ENCODE data around the gene EIF4A2.
"Not testable (repeated sequence)": the region's sequence is repeated elsewhere in the genome, so short reads cannot be mapped to it uniquely, and the experiment has no call there.

The EIF4A2 gene

DNA sequence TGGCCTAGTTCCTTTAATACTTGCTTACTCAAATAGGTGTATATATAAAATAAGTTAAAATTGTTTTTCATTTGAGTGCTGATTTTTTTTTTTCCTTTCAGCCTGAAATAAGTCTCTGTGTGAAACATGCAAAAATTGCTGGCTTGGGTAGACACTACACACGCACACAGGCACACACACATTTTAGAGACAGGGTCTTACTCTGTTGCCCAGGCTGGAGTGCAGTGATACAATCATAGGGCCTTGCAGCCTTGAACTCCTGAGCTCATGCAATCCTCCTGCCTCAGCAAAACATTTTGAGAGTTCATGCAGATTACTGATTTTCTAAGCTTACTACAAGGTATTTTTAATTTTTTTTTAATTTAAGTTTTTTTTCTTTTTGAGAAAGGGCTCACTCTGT is 35.6 kb downstream of the EIF4A2 start:
- DNase-seq (ENCODE audit: low read depth) = no peak

DNA sequence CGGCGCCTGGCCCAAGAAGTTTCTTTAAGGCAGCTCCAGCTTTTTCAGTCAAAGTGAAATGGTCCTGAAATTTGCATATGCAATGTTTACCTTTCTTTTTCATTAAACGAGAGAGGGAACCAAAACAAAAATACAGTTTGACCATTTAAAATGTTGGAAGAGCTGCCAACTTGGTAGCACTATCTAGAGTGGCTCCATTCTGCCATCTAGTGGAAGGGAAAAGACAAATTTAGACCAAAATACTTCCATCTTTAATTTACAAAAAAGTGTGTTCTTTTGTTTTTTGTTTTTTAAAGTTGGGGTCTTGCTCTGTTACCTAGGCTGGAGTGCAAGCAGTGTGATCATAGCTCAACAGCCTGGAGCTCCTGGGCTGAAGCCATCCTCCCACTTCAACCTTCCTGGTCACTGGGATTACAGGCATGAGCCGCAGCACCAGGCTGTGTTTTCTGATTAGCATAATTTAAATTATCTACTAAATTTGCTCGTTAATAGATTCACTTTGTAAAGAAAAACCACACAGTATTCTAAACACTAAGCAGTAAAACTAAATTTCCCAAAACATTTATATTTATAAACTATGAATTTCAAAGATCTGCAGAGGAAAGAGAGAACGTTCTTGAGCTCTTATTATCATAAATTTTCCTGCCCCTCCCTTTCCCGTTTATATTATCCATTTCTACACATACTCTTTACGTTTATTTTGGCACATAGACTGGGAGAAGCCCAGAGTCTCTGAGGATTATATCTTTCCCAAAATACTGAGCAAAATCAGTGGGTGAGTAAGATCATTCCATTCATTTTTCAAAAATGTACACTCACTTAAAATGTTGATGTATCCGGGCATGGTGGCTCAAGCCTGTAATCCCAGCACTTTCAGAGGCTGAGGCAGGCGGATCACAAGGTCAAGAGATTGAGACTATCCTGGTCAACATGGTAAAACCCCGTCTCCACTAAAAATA is 38.3 kb downstream of the EIF4A2 start:
- DNase-seq (ENCODE audit: low read depth) = peak; percentile 42

DNA sequence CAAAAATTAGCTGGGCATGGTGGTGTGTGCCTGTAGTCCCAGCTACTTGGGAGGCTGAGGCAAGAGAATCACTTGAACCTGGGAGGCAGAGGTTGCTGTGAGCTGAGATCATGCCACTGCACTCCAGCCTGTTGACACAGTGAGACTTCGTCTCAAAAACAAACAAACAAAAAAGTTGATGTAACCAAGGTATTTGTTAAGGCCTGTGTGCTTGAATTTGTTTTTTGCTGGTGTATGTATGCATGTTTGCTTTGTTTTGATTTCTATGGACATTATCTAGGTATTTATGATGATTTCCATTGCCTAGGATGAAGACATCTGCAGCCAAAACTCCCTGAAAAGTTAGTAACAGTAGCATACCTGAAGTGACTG is 39.0 kb downstream of the EIF4A2 start:
- DNase-seq (ENCODE audit: low read depth) = not testable (repeated sequence)

DNA sequence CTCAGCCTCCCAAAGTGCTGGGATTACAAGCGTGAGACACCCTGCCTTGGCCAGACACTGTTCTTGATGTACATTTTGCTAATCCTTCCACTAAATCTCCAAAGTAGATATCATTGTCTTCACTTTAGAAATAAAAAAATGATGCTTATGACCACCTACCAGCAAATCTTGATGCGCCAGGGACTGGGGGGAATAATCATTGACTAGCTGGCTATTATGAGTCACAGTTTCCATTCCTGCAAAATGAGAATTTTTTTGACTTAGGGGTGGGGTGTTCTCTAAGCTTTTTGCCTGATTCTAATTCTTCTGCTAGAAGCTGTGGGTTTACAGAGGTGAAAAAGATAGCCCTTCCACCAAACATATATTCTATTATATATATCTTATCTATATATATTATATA is 40.0 kb downstream of the EIF4A2 start:
- no peak for DNase-seq (ENCODE audit: low read depth)

DNA sequence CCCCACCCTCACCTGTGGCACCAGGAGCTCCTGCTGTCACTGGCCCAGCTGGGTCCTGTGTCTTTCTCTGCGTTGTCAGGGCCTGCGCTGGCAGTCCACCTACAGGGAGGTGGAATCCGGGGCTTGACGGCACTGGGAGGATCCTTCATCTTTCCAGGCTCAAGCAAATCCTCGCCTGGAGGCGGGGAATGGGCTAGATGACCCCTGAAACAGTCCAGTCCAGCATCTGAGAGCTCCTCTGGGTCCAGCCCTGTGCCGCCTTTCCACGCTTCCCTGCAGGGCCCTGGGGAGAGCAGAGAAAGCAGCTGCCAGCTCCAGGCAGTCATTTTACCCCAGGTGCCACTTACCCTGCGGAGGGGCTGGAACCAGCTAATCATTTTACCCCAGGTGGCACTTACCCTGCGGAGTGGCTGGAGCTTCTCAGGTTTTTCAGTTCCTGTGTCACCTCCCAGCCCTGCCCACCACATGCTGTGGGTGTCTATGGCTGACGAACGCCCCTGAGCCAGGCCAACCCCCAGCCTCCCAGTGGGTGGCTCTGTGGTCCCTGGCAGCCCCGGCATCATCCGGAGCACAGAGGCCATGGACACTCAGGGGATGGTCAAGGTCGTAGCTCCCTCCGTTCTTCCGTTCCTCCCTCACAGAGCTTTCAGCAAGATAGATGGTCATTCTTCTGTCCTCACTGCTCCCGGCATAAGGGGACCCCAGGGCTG is 41.2 kb downstream of the EIF4A2 start:
- DNase-seq (ENCODE audit: low read depth) = no peak

DNA sequence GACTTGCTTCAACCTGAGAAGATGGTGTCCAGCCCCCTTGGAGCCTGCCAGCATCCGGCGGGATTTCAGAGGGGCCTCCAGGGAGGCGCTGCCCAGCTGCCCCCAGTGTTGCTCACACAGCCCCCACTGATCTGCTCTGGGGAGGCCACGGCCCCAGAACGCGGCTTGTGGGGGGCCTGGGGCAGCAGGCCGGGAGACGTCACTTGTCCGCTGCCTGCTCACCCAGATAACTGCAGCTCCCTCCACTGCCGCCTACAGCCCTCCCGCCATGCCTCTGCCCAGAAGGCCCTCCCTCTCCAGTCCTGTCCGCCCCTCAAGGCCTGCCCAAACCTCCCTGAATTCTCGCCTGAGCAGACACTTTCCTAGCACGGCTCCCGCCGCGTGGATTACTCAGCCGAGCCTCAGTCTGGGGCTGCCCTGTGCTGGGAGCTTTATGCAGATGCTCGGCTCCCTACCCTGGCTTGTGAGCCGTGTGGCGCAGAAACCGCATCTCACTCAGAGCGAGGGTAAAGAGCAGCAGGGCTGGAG is 42.0 kb downstream of the EIF4A2 start:
- peak; percentile 52 for DNase-seq (ENCODE audit: low read depth)

DNA sequence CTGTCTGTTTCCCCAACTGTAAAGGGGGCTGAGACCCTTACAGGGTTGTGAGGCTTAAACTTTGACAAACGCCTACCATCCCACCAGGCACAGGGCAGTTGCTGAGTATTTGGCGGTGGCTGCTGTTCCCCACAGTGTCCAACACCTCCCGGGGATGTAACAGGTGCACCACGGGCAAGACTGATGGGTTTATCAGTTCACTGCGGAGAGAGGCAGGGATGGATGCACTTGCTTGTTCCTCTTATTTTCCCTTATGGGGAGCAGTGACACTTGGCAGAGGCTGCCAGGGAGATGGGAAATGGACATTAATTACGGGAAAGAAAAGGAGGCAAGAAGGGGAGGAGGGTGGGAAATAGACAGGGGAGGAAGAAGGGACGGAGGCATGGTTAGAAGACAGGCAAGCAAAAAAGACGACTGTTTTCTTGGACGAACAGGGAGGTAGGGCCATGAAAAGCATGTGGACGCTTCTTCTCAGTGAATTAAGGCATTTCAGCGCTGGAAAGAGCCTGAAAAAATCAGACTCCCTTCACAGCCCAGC is 42.6 kb downstream of the EIF4A2 start:
- DNase-seq (ENCODE audit: low read depth) = no peak

DNA sequence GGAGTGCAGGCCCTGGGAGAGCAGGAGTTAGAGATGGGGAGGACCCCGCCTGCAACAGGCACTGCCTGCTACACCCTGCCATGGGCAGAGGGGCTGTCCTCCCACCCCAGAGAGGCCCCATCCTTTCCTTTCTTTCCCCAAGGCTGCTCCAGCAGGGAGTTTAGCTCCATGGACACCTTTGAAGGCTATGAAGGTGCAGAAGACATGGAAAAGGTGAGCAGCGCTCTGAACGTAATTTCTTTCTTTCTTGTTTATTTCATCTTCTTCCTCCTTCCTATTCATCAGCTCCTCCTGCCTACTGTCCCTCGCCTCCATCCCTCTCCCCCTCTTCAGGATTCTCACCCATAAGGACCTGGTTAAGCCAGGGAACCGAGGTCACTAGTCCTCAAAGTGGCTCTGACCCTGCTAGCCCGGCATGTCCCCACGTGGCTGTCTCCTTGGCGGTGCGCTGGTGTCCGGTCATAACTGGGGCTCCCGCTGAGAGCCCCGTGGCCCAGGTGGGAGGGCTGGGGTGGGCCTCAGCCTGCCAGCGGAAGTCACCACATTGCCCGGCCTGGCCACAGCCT is 43.1 kb downstream of the EIF4A2 start:
- no peak for DNase-seq (ENCODE audit: low read depth)

DNA sequence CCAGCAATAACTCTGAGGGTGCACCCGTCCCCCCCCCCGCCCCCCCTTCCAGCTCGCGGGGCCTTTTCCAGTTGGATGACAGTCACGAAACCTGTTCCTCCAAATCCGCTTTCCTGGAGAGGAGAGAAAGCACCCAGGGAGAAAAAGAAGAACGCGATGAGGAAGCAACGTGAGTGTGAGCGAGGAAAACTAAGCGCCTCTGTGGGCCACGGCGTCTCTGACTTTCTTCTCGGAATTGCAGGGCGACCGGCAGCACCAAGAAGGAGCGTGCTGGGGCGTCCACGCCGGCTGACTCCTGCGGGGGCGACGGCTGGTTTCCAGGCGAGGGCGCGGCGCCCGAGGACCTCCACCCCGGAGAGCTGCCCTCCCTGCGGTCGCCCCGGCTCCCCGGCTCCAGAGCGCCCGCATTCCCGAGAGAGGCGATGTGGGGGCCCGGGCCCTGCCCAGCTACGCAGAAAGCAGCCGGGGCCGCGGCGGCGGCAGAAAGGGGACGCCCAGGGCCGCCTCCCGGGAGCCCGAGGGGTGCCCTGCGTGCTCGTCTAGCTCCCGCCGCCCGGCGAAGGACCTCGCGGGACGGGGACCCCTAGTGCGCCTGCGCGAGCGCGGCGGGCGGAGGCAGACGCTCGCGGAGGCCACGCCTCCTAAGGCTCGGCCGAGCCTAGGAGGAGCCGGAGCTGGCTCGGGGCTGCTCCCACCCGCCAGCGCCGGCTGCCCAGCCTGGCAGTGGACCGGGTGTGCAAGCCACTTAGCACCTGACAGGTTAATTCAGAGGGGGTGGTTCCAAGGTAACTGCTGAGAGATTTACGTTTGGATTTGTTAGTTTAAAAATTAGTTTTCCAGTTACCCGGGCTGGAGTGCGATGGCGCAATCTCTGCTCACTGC is 43.8 kb downstream of the EIF4A2 start:
- DNase-seq (ENCODE audit: low read depth) = no peak

DNA sequence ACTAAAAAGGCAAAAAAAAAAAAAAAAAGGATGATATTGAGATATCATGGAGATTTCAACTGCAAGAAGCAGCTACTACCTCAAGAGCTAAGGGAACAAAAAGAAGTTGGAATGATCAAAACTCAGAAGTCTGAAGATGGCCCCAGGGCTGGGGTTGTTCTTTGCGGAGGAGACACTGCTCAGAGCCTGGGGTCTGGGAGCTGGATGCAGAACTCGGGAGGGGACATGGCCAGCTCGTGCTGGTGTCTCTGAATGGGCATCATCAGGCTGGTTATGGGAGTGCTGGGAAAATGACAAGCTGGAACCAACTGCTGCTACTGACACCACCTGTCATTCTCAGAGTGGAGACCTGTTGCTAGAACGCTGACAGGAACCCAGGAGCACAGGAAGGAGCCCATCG is 45.0 kb downstream of the EIF4A2 start:
- no peak for DNase-seq (ENCODE audit: low read depth)

DNA sequence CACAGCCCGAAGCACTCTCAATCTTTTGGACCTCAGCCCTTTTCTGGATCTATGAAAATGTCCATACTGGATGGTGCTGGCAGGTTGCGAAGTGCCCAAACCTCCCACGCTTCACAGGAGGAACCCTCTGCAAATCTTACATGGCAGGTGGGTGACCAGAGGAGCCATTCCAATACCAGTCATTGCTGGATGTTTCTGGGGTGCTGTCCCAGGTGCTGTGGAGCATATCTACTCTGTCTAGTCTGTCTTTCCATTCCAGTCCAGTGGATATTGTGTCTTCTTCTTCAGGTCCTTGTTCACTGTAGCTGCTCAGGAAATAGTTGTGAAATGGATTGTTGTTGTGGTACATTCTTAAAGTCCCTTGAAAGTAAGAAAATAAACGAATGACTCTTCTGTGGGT is 48.4 kb downstream of the EIF4A2 start:
- DNase-seq (ENCODE audit: low read depth) = no peak

DNA sequence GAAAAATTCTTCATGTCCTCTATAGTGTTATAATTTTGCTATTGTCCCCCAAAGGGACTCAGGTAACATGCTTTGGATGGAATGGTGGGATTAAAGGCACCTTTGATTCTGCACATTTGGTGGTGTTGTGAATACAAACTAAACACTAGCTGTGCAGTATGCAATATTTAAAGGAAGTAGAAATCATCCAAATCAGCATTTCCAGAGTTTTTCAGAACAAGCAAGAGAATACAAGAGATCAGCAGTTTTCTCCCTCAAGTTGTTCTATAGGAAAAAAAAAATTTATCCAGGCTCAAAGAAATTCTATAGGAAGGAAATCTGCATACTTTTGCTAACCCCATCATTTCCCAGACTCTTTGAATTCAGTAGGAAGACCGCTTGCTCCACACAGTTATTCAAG is 48.9 kb downstream of the EIF4A2 start:
- DNase-seq (ENCODE audit: low read depth) = no peak
